IPS-18a (cell line): ENCODE measurements around the gene SHOC1.
"Not testable (repeated sequence)": the region's sequence is repeated elsewhere in the genome, so short reads cannot be mapped to it uniquely, and the experiment has no call there.

Source experiments
- H3K27ac ChIP-seq: one replicate; pipeline ENCODE4 v1.5.1; 2013; ENCODE audit warnings: low read length
- H3K27me3 ChIP-seq: one replicate; pipeline ENCODE4 v1.6.1; 2013; ENCODE audit warnings: mild to moderate bottlenecking, low read length; ENCODE audit not compliant: control insufficient read depth, insufficient read depth
- H3K36me3 ChIP-seq: one replicate; pipeline ENCODE4 v1.6.1; 2013; ENCODE audit warnings: low read depth, low read length; ENCODE audit not compliant: control insufficient read depth
- H3K4me1 ChIP-seq: one replicate; pipeline ENCODE4 v1.6.1; 2013; ENCODE audit warnings: low read depth, low read length; ENCODE audit not compliant: control insufficient read depth
- H3K4me3 ChIP-seq: one replicate; pipeline ENCODE4 v1.5.1; 2013; ENCODE audit warnings: low read length
- H3K9ac ChIP-seq: one replicate; pipeline ENCODE4 v1.6.1; 2013; ENCODE audit warnings: mild to moderate bottlenecking, low read length, moderate library complexity
- H3K9me3 ChIP-seq: one replicate; pipeline ENCODE4 v1.6.1; 2013; ENCODE audit warnings: low read depth, low read length; ENCODE audit not compliant: control insufficient read depth

Gene SHOC1

GRCh38 chr9:111803924-111804323, 9.2 kb upstream of the SHOC1 start:
- Histone ChIP-seq H3K9ac (no peak overlapping the region), H3K27ac (no peak overlapping the region), H3K36me3 (no peaks in the 10 kb centered on the region), H3K4me3 (no peak overlapping the region), H3K27me3 (no peaks in the 10 kb centered on the region), H3K4me1 (no peaks in the 10 kb centered on the region), H3K9me3 (no peaks in the 10 kb centered on the region)

- H3K27me3 ChIP-seq, result no peaks in the 10 kb centered on the region
- no peak overlapping the region for H3K27ac ChIP-seq
- no peak overlapping the region for H3K9ac ChIP-seq
- no peaks in the 10 kb centered on the region for H3K9me3 ChIP-seq
- no peak overlapping the region for H3K4me3 ChIP-seq
- H3K4me1 ChIP-seq, result no peaks in the 10 kb centered on the region
- H3K36me3 ChIP-seq, result no peaks in the 10 kb centered on the region
Measured at GRCh38 chr9:111799915-111800526, 5.3 kb upstream of the SHOC1 start.

- H3K36me3 ChIP-seq, result no peaks in the 10 kb centered on the region
- H3K9me3 ChIP-seq, result no peaks in the 10 kb centered on the region
- no peak overlapping the region for H3K27ac ChIP-seq
- H3K4me1 ChIP-seq, result no peaks in the 10 kb centered on the region
- no peak overlapping the region for H3K9ac ChIP-seq
- H3K4me3 ChIP-seq, result no peak overlapping the region
- H3K27me3 ChIP-seq, result no peaks in the 10 kb centered on the region
Measured at GRCh38 chr9:111799506-111799905, 4.8 kb upstream of the SHOC1 start.

GRCh38 chr9:111798786-111799185, 4.0 kb upstream of the SHOC1 start:
- Histone ChIP-seq H3K9ac (no peak overlapping the region), H3K4me1 (no peaks in the 10 kb centered on the region), H3K4me3 (no peak overlapping the region), H3K36me3 (no peaks in the 10 kb centered on the region), H3K27ac (no peak overlapping the region), H3K9me3 (no peaks in the 10 kb centered on the region), H3K27me3 (no peaks in the 10 kb centered on the region)

GRCh38 chr9:111795557-111795839, 761 bp upstream of the SHOC1 start:
- Histone ChIP-seq H3K36me3 (no peaks in the 10 kb centered on the region), H3K27ac (no peak overlapping the region), H3K9me3 (no peaks in the 10 kb centered on the region), H3K9ac (no peak overlapping the region), H3K27me3 (no peaks in the 10 kb centered on the region), H3K4me1 (no peaks in the 10 kb centered on the region), H3K4me3 (no peak overlapping the region)

- not testable (repeated sequence) for H3K9ac ChIP-seq, H3K36me3 ChIP-seq, H3K4me3 ChIP-seq, H3K27me3 ChIP-seq, H3K27ac ChIP-seq, H3K9me3 ChIP-seq, H3K4me1 ChIP-seq
Measured at GRCh38 chr9:111791821-111792220, 2.9 kb downstream of the SHOC1 start.

- H3K9ac ChIP-seq, result no peak overlapping the region
- no peaks in the 10 kb centered on the region for H3K36me3 ChIP-seq
- no peaks in the 10 kb centered on the region for H3K9me3 ChIP-seq
- H3K27me3 ChIP-seq, result no peaks in the 10 kb centered on the region
- H3K27ac ChIP-seq, result no peak overlapping the region
- H3K4me1 ChIP-seq, result no peaks in the 10 kb centered on the region
- no peak overlapping the region for H3K4me3 ChIP-seq
Measured at GRCh38 chr9:111789881-111790280, 4.9 kb downstream of the SHOC1 start.

- Histone ChIP-seq H3K36me3 (no peaks in the 10 kb centered on the region), H3K27ac (no peak overlapping the region), H3K9ac (no peak overlapping the region), H3K4me1 (no peaks in the 10 kb centered on the region), H3K9me3 (no peaks in the 10 kb centered on the region), H3K4me3 (no peak overlapping the region), H3K27me3 (no peaks in the 10 kb centered on the region)
Measured at GRCh38 chr9:111783857-111784256, 10.9 kb downstream of the SHOC1 start.

GRCh38 chr9:111783424-111783823, 11.3 kb downstream of the SHOC1 start:
- H3K4me3 ChIP-seq, result no peak overlapping the region
- H3K9me3 ChIP-seq, result no peaks in the 10 kb centered on the region
- H3K9ac ChIP-seq, result no peak overlapping the region
- H3K27ac ChIP-seq, result no peak overlapping the region
- H3K36me3 ChIP-seq, result no peaks in the 10 kb centered on the region
- no peaks in the 10 kb centered on the region for H3K27me3 ChIP-seq
- no peaks in the 10 kb centered on the region for H3K4me1 ChIP-seq

GRCh38 chr9:111766066-111766465, 28.7 kb downstream of the SHOC1 start:
- no peak overlapping the region for H3K4me3 ChIP-seq
- H3K36me3 ChIP-seq, result no peaks in the 10 kb centered on the region
- no peaks in the 10 kb centered on the region for H3K4me1 ChIP-seq
- H3K9ac ChIP-seq, result no peak overlapping the region
- no peaks in the 10 kb centered on the region for H3K27me3 ChIP-seq
- no peak overlapping the region for H3K27ac ChIP-seq
- H3K9me3 ChIP-seq, result no peaks in the 10 kb centered on the region

- no peaks in the 10 kb centered on the region for H3K4me1 ChIP-seq
- H3K4me3 ChIP-seq, result no peak overlapping the region
- H3K27me3 ChIP-seq, result no peaks in the 10 kb centered on the region
- no peak overlapping the region for H3K27ac ChIP-seq
- no peaks in the 10 kb centered on the region for H3K9me3 ChIP-seq
- no peak overlapping the region for H3K9ac ChIP-seq
- no peaks in the 10 kb centered on the region for H3K36me3 ChIP-seq
Measured at GRCh38 chr9:111762556-111762955, 32.2 kb downstream of the SHOC1 start.

GRCh38 chr9:111759762-111760639, 34.7 kb downstream of the SHOC1 start:
- H3K27me3 ChIP-seq, result no peaks in the 10 kb centered on the region
- H3K9ac ChIP-seq, result no peak overlapping the region
- H3K27ac ChIP-seq, result no peak overlapping the region
- H3K36me3 ChIP-seq, result no peaks in the 10 kb centered on the region
- no peaks in the 10 kb centered on the region for H3K4me1 ChIP-seq
- H3K9me3 ChIP-seq, result no peaks in the 10 kb centered on the region
- no peak overlapping the region for H3K4me3 ChIP-seq
